ENCODE results near the gene ZBTB4.
"Not testable (repeated sequence)": the region's sequence is repeated elsewhere in the genome, so short reads cannot be mapped to it uniquely, and the experiment has no call there.

DNA sequence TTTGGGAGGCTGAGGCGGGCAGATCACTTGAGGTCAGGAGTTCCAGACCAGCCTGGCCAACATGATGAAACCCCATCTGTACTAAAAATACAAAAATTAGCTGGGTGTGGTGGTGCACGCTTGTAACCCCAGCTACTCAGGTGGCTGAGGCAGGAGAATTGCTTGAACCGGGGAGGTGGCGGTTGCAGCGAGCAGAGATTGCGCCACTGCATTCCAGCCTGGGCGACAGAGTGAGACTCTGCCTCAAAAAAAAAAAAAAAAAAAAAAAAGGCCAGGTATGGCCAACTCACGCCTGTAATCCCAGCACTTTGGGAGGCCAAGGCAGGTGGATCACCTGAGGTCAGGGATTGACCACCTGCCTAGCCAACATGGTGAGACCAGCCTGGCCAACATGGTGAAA is 4.7 kb downstream of the ZBTB4 start:
- TF ChIP-seq, protein P1, sequence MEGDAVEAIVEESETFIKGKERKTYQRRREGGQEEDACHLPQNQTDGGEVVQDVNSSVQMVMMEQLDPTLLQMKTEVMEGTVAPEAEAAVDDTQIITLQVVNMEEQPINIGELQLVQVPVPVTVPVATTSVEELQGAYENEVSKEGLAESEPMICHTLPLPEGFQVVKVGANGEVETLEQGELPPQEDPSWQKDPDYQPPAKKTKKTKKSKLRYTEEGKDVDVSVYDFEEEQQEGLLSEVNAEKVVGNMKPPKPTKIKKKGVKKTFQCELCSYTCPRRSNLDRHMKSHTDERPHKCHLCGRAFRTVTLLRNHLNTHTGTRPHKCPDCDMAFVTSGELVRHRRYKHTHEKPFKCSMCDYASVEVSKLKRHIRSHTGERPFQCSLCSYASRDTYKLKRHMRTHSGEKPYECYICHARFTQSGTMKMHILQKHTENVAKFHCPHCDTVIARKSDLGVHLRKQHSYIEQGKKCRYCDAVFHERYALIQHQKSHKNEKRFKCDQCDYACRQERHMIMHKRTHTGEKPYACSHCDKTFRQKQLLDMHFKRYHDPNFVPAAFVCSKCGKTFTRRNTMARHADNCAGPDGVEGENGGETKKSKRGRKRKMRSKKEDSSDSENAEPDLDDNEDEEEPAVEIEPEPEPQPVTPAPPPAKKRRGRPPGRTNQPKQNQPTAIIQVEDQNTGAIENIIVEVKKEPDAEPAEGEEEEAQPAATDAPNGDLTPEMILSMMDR (IDR thresholded peaks at IDR 0.05): not testable (repeated sequence)
- TF ChIP-seq POLR2AphosphoS5 (IDR thresholded peaks at IDR 0.05): not testable (repeated sequence)
